ENCODE results near the gene PFN3.
"Not testable (repeated sequence)": the region's sequence is repeated elsewhere in the genome, so short reads cannot be mapped to it uniquely, and the experiment has no call there.

The PFN3 gene

GRCh38 chr5:177425196-177425800 is 24.8 kb upstream of the PFN3 start:
- DNase-seq (ENCODE audit: low read depth): no peak

GRCh38 chr5:177423671-177424070 is 23.2 kb upstream of the PFN3 start:
- no peak for DNase-seq (ENCODE audit: low read depth)

- DNase-seq (ENCODE audit: low read depth): no peak
Measured at GRCh38 chr5:177421062-177421798, 20.8 kb upstream of the PFN3 start.

- DNase-seq (ENCODE audit: low read depth): not testable (repeated sequence)
Measured at GRCh38 chr5:177420472-177420871, 20.0 kb upstream of the PFN3 start.

GRCh38 chr5:177419046-177419445 is 18.6 kb upstream of the PFN3 start:
- DNase-seq (ENCODE audit: low read depth): no peak

- not testable (repeated sequence) for DNase-seq (ENCODE audit: low read depth)
Measured at GRCh38 chr5:177417081-177417480, 16.6 kb upstream of the PFN3 start.

- DNase-seq (ENCODE audit: low read depth): no peak
Measured at GRCh38 chr5:177414481-177414880, 14.0 kb upstream of the PFN3 start.

- no peak for DNase-seq (ENCODE audit: low read depth)
Measured at GRCh38 chr5:177412603-177413233, 12.3 kb upstream of the PFN3 start.

GRCh38 chr5:177410575-177410974 is 10.1 kb upstream of the PFN3 start:
- no peak for DNase-seq (ENCODE audit: low read depth)

GRCh38 chr5:177409043-177409801 is 8.8 kb upstream of the PFN3 start, which contains the start of gene F12:
F12 (minus strand) TSS chr5:177409564; CDS start chr5:177409527, 37 bp downstream.
- no peak for DNase-seq (ENCODE audit: low read depth)

GRCh38 chr5:177405805-177406204 is 5.3 kb upstream of the PFN3 start:
- no peak for DNase-seq (ENCODE audit: low read depth)

- DNase-seq (ENCODE audit: low read depth): no peak
Measured at GRCh38 chr5:177405312-177405711, 4.9 kb upstream of the PFN3 start.

GRCh38 chr5:177404641-177405179 is 4.2 kb upstream of the PFN3 start:
- no peak for DNase-seq (ENCODE audit: low read depth)

- DNase-seq (ENCODE audit: low read depth): peak; percentile 74
Measured at GRCh38 chr5:177403792-177404640, 3.6 kb upstream of the PFN3 start.

GRCh38 chr5:177403102-177403791 is 2.8 kb upstream of the PFN3 start:
- DNase-seq (ENCODE audit: low read depth): peak; percentile 50

- DNase-seq (ENCODE audit: low read depth): peak; percentile 48
Measured at GRCh38 chr5:177402271-177403043, 2.0 kb upstream of the PFN3 start.

- no peak for DNase-seq (ENCODE audit: low read depth)
Measured at GRCh38 chr5:177397875-177398390, 2.5 kb downstream of the PFN3 start.

- no peak for DNase-seq (ENCODE audit: low read depth)
Measured at GRCh38 chr5:177396807-177397206, 3.7 kb downstream of the PFN3 start.

GRCh38 chr5:177396078-177396477 is 4.4 kb downstream of the PFN3 start:
- no peak for DNase-seq (ENCODE audit: low read depth)

- DNase-seq (ENCODE audit: low read depth): no peak
Measured at GRCh38 chr5:177393990-177394389, 6.5 kb downstream of the PFN3 start.

Measured in T-helper 22 cell (primary cell).